K562 (cell line): ENCODE results near the gene TNFSF13.

Experiments
- BDP1 ChIP-seq: IDR thresholded peaks from 3 replicates; pipeline ENCODE4 v1.6.1; 2011; ENCODE audit not compliant: insufficient read length, insufficient read depth
- CTCF ChIP-seq, 3 experiments: IDR thresholded peaks in 2 of 3; conservative IDR thresholded peaks in 1 of 3; 2 replicates each; pipeline ENCODE4 v1.5.1; 2011 to 2012; ENCODE audit warnings: low read length in 3 of 3, mild to moderate bottlenecking in 3 of 3, control low read depth in 2 of 3, improper control_type of control experiment in 1 of 3, inconsistent platforms in 1 of 3, low read depth in 1 of 3, mixed read lengths in 1 of 3, moderate library complexity in 1 of 3; ENCODE audit not compliant: insufficient read depth in 2 of 3
- HDGF ChIP-seq: fragments of 450-650 bp; IDR thresholded peaks from 2 replicates; pipeline ENCODE4 v1.6.1; 2016
- MAFG ChIP-seq: fragments of 450-650 bp; conservative IDR thresholded peaks from 2 replicates; pipeline ENCODE4 v1.6.1; 2016; ENCODE audit warnings: missing genetic modification characterization, missing compliant biosample characterization
- POLR2AphosphoS5 ChIP-seq: IDR thresholded peaks from 2 replicates; pipeline ENCODE4 v1.6.1; 2011; ENCODE audit warnings: mild to moderate bottlenecking, low read depth, low read length, moderate library complexity; ENCODE audit not compliant: control insufficient read depth, insufficient read depth
- SRF ChIP-seq, 2 experiments: fragments of 250-450, 450-650 bp in 1 of 2; sonication (Bioruptor Pico) in 1 of 2; sonication (generic) in 1 of 2; formaldehyde crosslinking; IDR thresholded peaks; 2 replicates each; pipeline versions ENCODE4 v1.5.0 to v1.5.1; 2020 to 2022; ENCODE audit warnings: mild to moderate bottlenecking in 1 of 2, missing genetic modification reagents in 1 of 2
- TAF15 ChIP-seq: fragments of 200-400 bp; formaldehyde crosslinking; IDR thresholded peaks from 2 replicates; pipeline ENCODE4 v1.6.1; 2017; ENCODE audit warnings: mild to moderate bottlenecking, low read depth, low read length, moderate library complexity
- ZMIZ1 ChIP-seq, 2 experiments: fragments of 150-350 bp in 1 of 2; IDR thresholded peaks; 2 replicates each; pipeline ENCODE4 v1.6.1; 2012 to 2016; ENCODE audit warnings: low read depth in 2 of 2, low read length in 2 of 2, mild to moderate bottlenecking in 1 of 2, moderate library complexity in 1 of 2
- TF ChIP-seq, protein P1 (sequence below): fragments of 450-650 bp; formaldehyde crosslinking; IDR thresholded peaks from 2 replicates; pipeline ENCODE4 v1.4.0; 2022; ENCODE audit warnings: missing genetic modification characterization
- TF ChIP-seq, protein P2 (sequence below): fragments of 250-450 bp; sonication (Bioruptor Pico); IDR thresholded peaks from 2 replicates; pipeline ENCODE4 v1.9.0; 2021; ENCODE audit warnings: mild to moderate bottlenecking

GRCh38 chr17:7538050-7538449, 20.5 kb upstream of the TNFSF13 start:
- TF ChIP-seq, protein P1, sequence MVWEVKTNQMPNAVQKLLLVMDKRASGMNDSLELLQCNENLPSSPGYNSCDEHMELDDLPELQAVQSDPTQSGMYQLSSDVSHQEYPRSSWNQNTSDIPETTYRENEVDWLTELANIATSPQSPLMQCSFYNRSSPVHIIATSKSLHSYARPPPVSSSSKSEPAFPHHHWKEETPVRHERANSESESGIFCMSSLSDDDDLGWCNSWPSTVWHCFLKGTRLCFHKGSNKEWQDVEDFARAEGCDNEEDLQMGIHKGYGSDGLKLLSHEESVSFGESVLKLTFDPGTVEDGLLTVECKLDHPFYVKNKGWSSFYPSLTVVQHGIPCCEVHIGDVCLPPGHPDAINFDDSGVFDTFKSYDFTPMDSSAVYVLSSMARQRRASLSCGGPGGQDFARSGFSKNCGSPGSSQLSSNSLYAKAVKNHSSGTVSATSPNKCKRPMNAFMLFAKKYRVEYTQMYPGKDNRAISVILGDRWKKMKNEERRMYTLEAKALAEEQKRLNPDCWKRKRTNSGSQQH (CRISPR knock-in tag), result no peak
- TF ChIP-seq MAFG (no peak), CTCF (IDR thresholded peaks at IDR 0.05 in 2 of 3, conservative IDR thresholded peaks at IDR 0.05 in 1 of 3; ENCODE audit: insufficient read depth in 2 of 3, low read depth in 1 of 3, low read length in 3 of 3) (no peak), SRF (CRISPR knock-in tag; IDR thresholded peaks at IDR 0.05) (no peak), HDGF (no peak), TAF15 (no peak), BDP1 (no peak), ZMIZ1 (IDR thresholded peaks at IDR 0.05; ENCODE audit: low read depth in 2 of 2, low read length in 2 of 2) (no peak), POLR2AphosphoS5 (no peak)
- TF ChIP-seq, protein P2, sequence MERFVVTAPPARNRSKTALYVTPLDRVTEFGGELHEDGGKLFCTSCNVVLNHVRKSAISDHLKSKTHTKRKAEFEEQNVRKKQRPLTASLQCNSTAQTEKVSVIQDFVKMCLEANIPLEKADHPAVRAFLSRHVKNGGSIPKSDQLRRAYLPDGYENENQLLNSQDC (CRISPR knock-in tag), result no peak
